OCI-LY3 (cell line): ENCODE results near the gene ME1.
"Not testable (repeated sequence)": the region's sequence is repeated elsewhere in the genome, so short reads cannot be mapped to it uniquely, and the experiment has no call there.

ENCODE experiments used
- H2AFZ ChIP-seq: fragments of 200-600, 300-600 bp; shearing (Covaris generic); 2 replicates; pipeline ENCODE4 v1.6.0; 2014; ENCODE audit warnings: antibody characterized with exemption, low read depth, low read length
- H3K27ac ChIP-seq: fragments of 200-600, 300-600 bp; sonication (generic); 2 replicates; pipeline ENCODE4 v1.5.1; 2014; ENCODE audit warnings: mild to moderate bottlenecking, low read length, moderate library complexity, mixed read lengths
- H3K27me3 ChIP-seq: fragments of 200-600, 300-600 bp; sonication (generic); 2 replicates; pipeline ENCODE4 v1.6.1; 2014; ENCODE audit warnings: low read depth, low read length, mixed read lengths
- H3K36me3 ChIP-seq: fragments of 200-600, 300-600 bp; sonication (generic); replicated peaks from 2 replicates; pipeline ENCODE3; 2014; ENCODE audit warnings: low read depth, low read length, mixed read lengths
- H3K4me1 ChIP-seq: fragments of 300-600, 200-600 bp; sonication (generic); 2 replicates; pipeline ENCODE4 v1.6.1; 2014; ENCODE audit warnings: low read length, mixed read lengths
- H3K4me2 ChIP-seq: fragments of 200-600, 300-600 bp; sonication (generic); 2 replicates; pipeline ENCODE4 v1.6.1; 2014; ENCODE audit warnings: low read length, mixed read lengths
- H3K4me3 ChIP-seq: fragments of 300-600, 200-600 bp; sonication (generic); 2 replicates; pipeline ENCODE4 v1.5.1; 2014; ENCODE audit warnings: antibody characterized with exemption, mild to moderate bottlenecking, low read length, moderate library complexity
- H3K79me2 ChIP-seq: fragments of 300-600, 200-600 bp; shearing (Covaris generic); 2 replicates; pipeline ENCODE4 v1.6.1; 2014; ENCODE audit warnings: mild to moderate bottlenecking, low read length, mixed read lengths
- H3K9ac ChIP-seq: fragments of 300-600, 200-600 bp; shearing (Covaris generic); 2 replicates; pipeline ENCODE4 v1.6.0; 2014; ENCODE audit warnings: mild to moderate bottlenecking, low read length, moderate library complexity
- H3K9me3 ChIP-seq: fragments of 200-600, 300-600 bp; shearing (Covaris generic); 2 replicates; pipeline ENCODE4 v1.6.1; 2014; ENCODE audit warnings: low read length, mixed read lengths; ENCODE audit not compliant: insufficient read depth
- H4K20me1 ChIP-seq: fragments of 200-600, 300-600 bp; sonication (generic); 2 replicates; pipeline ENCODE4 v1.6.1; 2016; ENCODE audit warnings: low read length, mixed read lengths; ENCODE audit not compliant: insufficient read depth
- CTCF ChIP-seq: fragments of 200-600, 300-600 bp; sonication (generic); IDR thresholded peaks from 2 replicates; pipeline ENCODE4 v1.5.1; 2014; ENCODE audit warnings: antibody characterized with exemption, low read length, low read depth
- EZH2phosphoT487 ChIP-seq: fragments of 200-600 bp; shearing (Covaris generic); IDR thresholded peaks from 2 replicates; pipeline ENCODE4 v1.6.1; 2018; ENCODE audit warnings: antibody characterized with exemption, mixed run types, low read depth

Gene ME1

GRCh38 chr6:83192456-83192855 lies 238.4 kb downstream of the ME1 start:
- H3K27ac ChIP-seq = peak overlapping the region; percentile 41; the same call in 1 of the 2 replicates
- H3K9me3 ChIP-seq = no peaks in the 10 kb centered on the region
- peaks cover 50% of the 10 kb centered on the region for H3K79me2 ChIP-seq
- peaks cover 30% of the 10 kb centered on the region for H4K20me1 ChIP-seq
- peaks cover 64% of the 10 kb centered on the region for H3K36me3 ChIP-seq
- H3K4me3 ChIP-seq = peak overlapping the region; percentile 89
- peak overlapping the region; percentile 52 for H2AFZ ChIP-seq
- H3K4me2 ChIP-seq = peak overlapping the region; percentile 79
- H3K27me3 ChIP-seq = no peaks in the 10 kb centered on the region
- peak overlapping the region; percentile 92 for H3K9ac ChIP-seq
- peaks cover 13% of the 10 kb centered on the region for H3K4me1 ChIP-seq
- no peak for TF ChIP-seq EZH2phosphoT487

GRCh38 chr6:83191974-83192373 lies 238.9 kb downstream of the ME1 start:
- peaks cover 13% of the 10 kb centered on the region for H3K4me1 ChIP-seq
- H3K9ac ChIP-seq = peak overlapping the region; percentile 92
- peaks cover 63% of the 10 kb centered on the region for H3K36me3 ChIP-seq
- H3K9me3 ChIP-seq, H3K27me3 ChIP-seq, H3K27ac ChIP-seq, H2AFZ ChIP-seq: not testable (repeated sequence)
- peaks cover 50% of the 10 kb centered on the region for H3K79me2 ChIP-seq
- peaks cover 30% of the 10 kb centered on the region for H4K20me1 ChIP-seq
- peak overlapping the region; percentile 89 for H3K4me3 ChIP-seq
- peak overlapping the region; percentile 79 for H3K4me2 ChIP-seq

GRCh38 chr6:83190626-83191025 lies 240.2 kb downstream of the ME1 start:
- Histone ChIP-seq H3K4me2 (no peak overlapping the region), H3K9me3 (no peaks in the 10 kb centered on the region), H2AFZ (no peak overlapping the region), H3K27me3 (no peaks in the 10 kb centered on the region), H3K9ac (no peak overlapping the region), H3K27ac (no peak overlapping the region), H3K36me3 (peaks cover 61% of the 10 kb centered on the region), H3K4me1 (peaks cover 13% of the 10 kb centered on the region), H3K79me2 (peaks cover 53% of the 10 kb centered on the region), H4K20me1 (peaks cover 30% of the 10 kb centered on the region), H3K4me3 (no peak overlapping the region)
- TF ChIP-seq EZH2phosphoT487 (no peak), CTCF (no peak)

- H2AFZ ChIP-seq = no peak overlapping the region
These were observed 242.3 kb downstream of the ME1 start for GRCh38 chr6:83188501-83188900.

GRCh38 chr6:83185096-83185495 lies 245.8 kb downstream of the ME1 start:
- H4K20me1 ChIP-seq = peaks cover 35% of the 10 kb centered on the region
- no peak overlapping the region for H3K4me2 ChIP-seq
- H3K4me1 ChIP-seq = no peaks in the 10 kb centered on the region
- no peak overlapping the region for H2AFZ ChIP-seq
- peaks cover 14% of the 10 kb centered on the region for H3K79me2 ChIP-seq
- peaks cover 83% of the 10 kb centered on the region for H3K36me3 ChIP-seq
- no peaks in the 10 kb centered on the region for H3K27me3 ChIP-seq
- TF ChIP-seq EZH2phosphoT487 = no peak
- no peak for TF ChIP-seq CTCF
- no peaks in the 10 kb centered on the region for H3K9me3 ChIP-seq
- H3K4me3 ChIP-seq = no peak overlapping the region
- no peak overlapping the region for H3K27ac ChIP-seq
- H3K9ac ChIP-seq = no peak overlapping the region

More at GRCh38 chr6:83188501-83188900, 242.3 kb downstream of the ME1 start:
- TF ChIP-seq EZH2phosphoT487 = no peak
- no peak for TF ChIP-seq CTCF
- Histone ChIP-seq H3K36me3 (peaks cover 63% of the 10 kb centered on the region), H3K4me2 (no peak overlapping the region), H3K27me3 (no peaks in the 10 kb centered on the region), H3K9me3 (no peaks in the 10 kb centered on the region), H3K79me2 (peaks cover 45% of the 10 kb centered on the region), H3K4me1 (peaks cover 4% of the 10 kb centered on the region), H4K20me1 (peaks cover 37% of the 10 kb centered on the region), H3K9ac (no peak overlapping the region), H3K4me3 (no peak overlapping the region), H3K27ac (no peak overlapping the region)
